ENCODE results near the gene ZBTB20. TPM values are rescaled to one million over a fixed set of nuclear protein-coding genes. Genes with fewer than 3 reads are reported as not detected.

ZBTB20 gene
- total RNA-seq, 2 donors from 2014 or later: 112 to 120 TPM

DNA sequence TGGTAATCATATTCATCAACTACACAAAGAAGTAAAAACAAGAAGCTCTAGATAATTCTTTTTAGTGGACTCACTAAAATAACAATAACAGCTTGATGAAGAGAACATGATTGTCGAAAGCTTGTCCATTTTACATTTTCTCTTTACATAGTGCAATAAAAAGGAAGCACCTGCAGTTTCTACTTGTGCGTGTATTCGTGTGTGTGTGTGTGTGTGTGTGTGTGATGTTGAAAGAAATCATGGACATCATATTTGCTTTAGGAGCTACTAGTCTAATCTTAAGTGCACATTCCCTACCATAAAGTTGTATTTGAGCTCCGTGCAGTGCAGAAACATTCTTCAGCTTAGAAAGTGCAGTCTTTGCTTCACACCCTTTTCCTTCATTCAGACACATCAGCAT lies 288.8 kb downstream of the ZBTB20 start:
- TF ChIP-seq, protein P1, sequence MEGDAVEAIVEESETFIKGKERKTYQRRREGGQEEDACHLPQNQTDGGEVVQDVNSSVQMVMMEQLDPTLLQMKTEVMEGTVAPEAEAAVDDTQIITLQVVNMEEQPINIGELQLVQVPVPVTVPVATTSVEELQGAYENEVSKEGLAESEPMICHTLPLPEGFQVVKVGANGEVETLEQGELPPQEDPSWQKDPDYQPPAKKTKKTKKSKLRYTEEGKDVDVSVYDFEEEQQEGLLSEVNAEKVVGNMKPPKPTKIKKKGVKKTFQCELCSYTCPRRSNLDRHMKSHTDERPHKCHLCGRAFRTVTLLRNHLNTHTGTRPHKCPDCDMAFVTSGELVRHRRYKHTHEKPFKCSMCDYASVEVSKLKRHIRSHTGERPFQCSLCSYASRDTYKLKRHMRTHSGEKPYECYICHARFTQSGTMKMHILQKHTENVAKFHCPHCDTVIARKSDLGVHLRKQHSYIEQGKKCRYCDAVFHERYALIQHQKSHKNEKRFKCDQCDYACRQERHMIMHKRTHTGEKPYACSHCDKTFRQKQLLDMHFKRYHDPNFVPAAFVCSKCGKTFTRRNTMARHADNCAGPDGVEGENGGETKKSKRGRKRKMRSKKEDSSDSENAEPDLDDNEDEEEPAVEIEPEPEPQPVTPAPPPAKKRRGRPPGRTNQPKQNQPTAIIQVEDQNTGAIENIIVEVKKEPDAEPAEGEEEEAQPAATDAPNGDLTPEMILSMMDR (IDR thresholded peaks at IDR 0.05): no peak
- H3K4me1 ChIP-seq (ENCODE audit: control insufficient read depth in 1 of 2, low read depth in 2 of 2): peaks cover 0 to 5% of the 10 kb centered on the region in 2 donors
- no peak for DNase-seq (ENCODE audit: low spot score)
- H3K4me3 ChIP-seq: no peak overlapping the region
- H3K9me3 ChIP-seq: no peaks in the 10 kb centered on the region
- no peak overlapping the region for H3K27ac ChIP-seq
- no peak for ATAC-seq (ENCODE audit: insufficient number of reproducible peaks, low FRiP score, low read depth)
- H3K36me3 ChIP-seq: no peaks in the 10 kb centered on the region
- no peaks in the 10 kb centered on the region for H3K27me3 ChIP-seq (replicated peaks; ENCODE audit: insufficient read depth)

DNA sequence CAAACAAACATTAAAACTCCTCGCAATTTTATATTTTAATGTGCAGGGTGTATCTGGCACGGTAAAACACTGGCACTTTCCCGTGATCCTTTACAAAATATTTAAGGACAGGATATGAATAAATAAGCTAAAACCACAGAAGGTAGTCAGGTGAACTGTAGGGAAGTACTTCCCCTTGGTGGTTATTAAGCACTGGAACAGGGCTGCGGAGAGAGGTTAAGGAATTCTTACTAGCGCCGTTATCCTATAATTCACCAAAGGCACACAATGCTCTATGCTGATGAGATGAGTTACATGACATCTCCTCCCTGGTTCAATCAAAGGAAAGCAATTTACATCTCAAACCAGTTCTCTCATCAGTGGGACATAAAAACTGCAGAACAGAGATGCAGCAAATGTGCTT lies 289.8 kb downstream of the ZBTB20 start:
- no peaks in the 10 kb centered on the region for H3K36me3 ChIP-seq
- H3K27me3 ChIP-seq (replicated peaks; ENCODE audit: insufficient read depth): no peaks in the 10 kb centered on the region
- H3K4me1 ChIP-seq (ENCODE audit: control insufficient read depth in 1 of 2, low read depth in 2 of 2): peaks cover 0 to 5% of the 10 kb centered on the region in 2 donors
- no peak for ATAC-seq (ENCODE audit: insufficient number of reproducible peaks, low FRiP score, low read depth)
- no peak overlapping the region for H3K4me3 ChIP-seq
- DNase-seq (ENCODE audit: low spot score): no peak
- no peaks in the 10 kb centered on the region for H3K9me3 ChIP-seq
- H3K27ac ChIP-seq: no peak overlapping the region
- TF ChIP-seq, protein P1 (IDR thresholded peaks at IDR 0.05): no peak

DNA sequence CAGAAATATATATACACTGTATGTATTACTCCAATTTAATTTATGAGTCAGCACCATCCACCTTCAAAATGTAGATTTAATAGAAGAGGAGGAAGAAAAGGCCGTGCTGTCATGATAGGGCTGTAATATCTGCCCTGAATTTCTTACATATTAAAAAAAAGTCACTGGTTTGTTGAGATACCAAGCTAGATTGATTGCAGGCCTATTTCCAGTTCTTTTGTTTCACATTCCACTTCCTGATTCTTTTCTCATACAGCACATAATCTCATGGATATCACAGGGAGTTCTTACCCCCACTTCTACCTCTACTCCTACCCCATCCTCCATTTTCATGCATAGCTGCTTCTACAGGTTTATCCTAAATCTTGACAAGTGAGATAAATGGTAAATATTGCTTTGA lies 290.3 kb downstream of the ZBTB20 start:
- Histone ChIP-seq H3K27me3 (replicated peaks; ENCODE audit: insufficient read depth) (no peaks in the 10 kb centered on the region), H3K9me3 (no peaks in the 10 kb centered on the region), H3K4me3 (no peak overlapping the region), H3K27ac (no peak overlapping the region), H3K4me1 (ENCODE audit: control insufficient read depth in 1 of 2, low read depth in 2 of 2) (peaks cover 0 to 5% of the 10 kb centered on the region in 2 donors), H3K36me3 (no peaks in the 10 kb centered on the region)
- no peak for ATAC-seq (ENCODE audit: insufficient number of reproducible peaks, low FRiP score, low read depth)
- TF ChIP-seq, protein P1 (IDR thresholded peaks at IDR 0.05): no peak
- no peak for DNase-seq (ENCODE audit: low spot score)

- Histone ChIP-seq H3K27me3 (replicated peaks; ENCODE audit: insufficient read depth) (no peaks in the 10 kb centered on the region), H3K4me3 (no peak overlapping the region), H3K4me1 (ENCODE audit: control insufficient read depth in 1 of 2, low read depth in 2 of 2) (peaks cover 0 to 5% of the 10 kb centered on the region in 2 donors), H3K9me3 (no peaks in the 10 kb centered on the region), H3K36me3 (no peaks in the 10 kb centered on the region), H3K27ac (no peak overlapping the region)
- TF ChIP-seq, protein P1 (IDR thresholded peaks at IDR 0.05): no peak
- DNase-seq (ENCODE audit: low spot score) (no peak), ATAC-seq (ENCODE audit: insufficient number of reproducible peaks, low FRiP score, low read depth) (no peak)
Measured at GRCh38 chr3:114855839-114856238, 291.2 kb downstream of the ZBTB20 start.

- no peak for DNase-seq (ENCODE audit: low spot score)
- TF ChIP-seq, protein P1 (IDR thresholded peaks at IDR 0.05): no peak
- no peak overlapping the region for H3K27ac ChIP-seq
- ATAC-seq (ENCODE audit: insufficient number of reproducible peaks, low FRiP score, low read depth): no peak
- peaks cover 8 to 18% of the 10 kb centered on the region in 2 donors for H3K4me1 ChIP-seq (ENCODE audit: control insufficient read depth in 1 of 2, low read depth in 2 of 2)
- H3K36me3 ChIP-seq: no peaks in the 10 kb centered on the region
- H3K4me3 ChIP-seq: no peak overlapping the region
- no peaks in the 10 kb centered on the region for H3K27me3 ChIP-seq (replicated peaks; ENCODE audit: insufficient read depth)
- no peaks in the 10 kb centered on the region for H3K9me3 ChIP-seq
Measured at GRCh38 chr3:114852966-114853365, 294.1 kb downstream of the ZBTB20 start.
